Cerebellar nuclear complex (tissue), 1 donor: ENCODE data around the gene FBXW5.

Source experiments
- DNase-seq, 2 experiments: peaks; one replicate each; lab custom pipeline; 2025; lab: John Stamatoyannopoulos, UW

FBXW5 gene

GRCh38 chr9:136907011-136907914 is 37.3 kb downstream of the FBXW5 start:
- no peak for DNase-seq

- no peak for DNase-seq
Observed at GRCh38 chr9:136906266-136906665, 38.3 kb downstream of the FBXW5 start.

DNA sequence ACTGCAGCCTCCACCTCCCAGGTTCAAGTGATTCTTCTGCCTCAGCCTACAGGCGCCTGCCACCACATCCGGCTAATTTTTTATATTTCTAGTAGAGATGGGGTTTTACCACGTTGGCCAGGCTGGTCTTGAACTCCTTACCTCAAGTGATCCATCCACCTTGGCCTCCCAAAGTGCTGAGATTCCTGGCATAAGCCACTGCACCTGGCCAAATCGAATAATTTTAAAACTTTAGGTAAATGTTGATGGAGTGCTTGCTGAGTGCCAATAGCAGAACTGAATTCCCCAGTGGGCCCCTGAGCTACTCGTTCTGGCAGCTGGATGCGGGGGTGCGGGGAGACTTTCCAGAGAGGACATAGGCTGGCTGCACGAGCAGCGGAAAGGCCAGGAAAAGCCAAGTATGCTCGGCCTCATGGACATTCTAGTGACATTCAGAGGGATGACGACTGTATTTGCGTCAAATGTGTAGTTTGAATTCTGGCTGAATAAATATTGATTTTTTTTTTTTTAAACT is 41.4 kb downstream of the FBXW5 start:
- no peak for DNase-seq

DNA sequence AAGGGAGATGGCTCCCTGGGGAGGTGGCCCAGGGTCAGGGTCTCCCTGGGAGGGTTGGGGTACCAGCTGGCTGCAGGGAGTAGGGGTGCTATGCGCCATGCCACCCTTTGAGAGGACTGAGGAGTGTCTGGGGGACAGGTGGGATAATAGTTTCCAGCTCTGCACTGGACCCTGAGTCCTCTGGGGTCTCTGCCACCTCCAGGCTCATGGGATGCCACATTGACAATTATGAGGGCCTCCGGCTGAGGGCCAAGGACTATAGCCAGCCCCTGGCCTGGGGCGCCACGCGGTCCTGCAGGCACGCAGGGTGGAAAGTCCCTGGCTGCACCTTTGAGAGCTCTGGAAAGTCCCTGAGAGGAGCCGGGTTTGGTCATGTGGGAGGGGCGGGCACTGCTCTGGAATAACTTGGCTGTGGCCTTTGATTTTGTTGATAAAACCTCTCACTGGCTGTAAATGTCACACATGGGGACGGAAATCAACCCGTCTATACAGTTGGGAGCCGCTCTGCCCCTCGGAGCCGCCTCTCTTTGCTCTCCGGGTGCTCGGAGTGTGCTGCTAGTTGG is 42.2 kb downstream of the FBXW5 start:
- no peak for DNase-seq

DNA sequence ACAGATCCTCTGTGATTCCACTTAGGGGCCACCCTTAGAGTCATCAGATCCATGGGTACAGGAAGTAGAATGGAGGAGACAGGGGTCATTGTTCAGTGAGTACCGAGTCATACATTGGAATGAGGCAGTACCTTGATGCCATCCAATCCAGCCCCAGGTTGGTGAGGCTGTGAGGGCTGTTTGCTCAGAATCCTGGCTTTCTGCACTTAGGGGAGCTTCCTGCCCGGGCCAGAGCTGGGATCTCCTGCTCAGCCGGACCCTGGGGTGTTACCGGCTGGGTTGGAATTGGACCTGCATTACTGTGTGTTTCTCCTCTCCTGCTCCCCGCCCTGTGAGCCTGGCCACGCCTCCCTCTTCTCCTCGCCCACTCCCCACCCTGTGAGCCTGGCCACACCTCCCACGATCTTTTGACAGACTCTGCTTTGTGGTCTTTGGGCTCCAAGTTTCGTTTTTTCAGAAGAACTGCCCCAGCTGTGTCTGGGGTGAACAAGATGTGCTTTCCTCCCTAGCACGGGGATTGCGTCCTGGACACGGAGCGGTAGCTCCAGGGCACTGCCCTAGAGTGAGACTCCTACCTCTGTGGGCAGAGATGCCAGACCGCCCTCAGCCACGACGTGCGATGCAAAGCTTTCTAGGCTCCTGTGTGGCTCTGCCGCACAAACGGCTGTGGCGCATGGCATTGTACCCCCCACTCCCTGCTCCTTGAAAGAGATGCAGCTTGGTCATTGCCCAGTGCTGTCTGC is 42.9 kb downstream of the FBXW5 start:
- no peak for DNase-seq

DNA sequence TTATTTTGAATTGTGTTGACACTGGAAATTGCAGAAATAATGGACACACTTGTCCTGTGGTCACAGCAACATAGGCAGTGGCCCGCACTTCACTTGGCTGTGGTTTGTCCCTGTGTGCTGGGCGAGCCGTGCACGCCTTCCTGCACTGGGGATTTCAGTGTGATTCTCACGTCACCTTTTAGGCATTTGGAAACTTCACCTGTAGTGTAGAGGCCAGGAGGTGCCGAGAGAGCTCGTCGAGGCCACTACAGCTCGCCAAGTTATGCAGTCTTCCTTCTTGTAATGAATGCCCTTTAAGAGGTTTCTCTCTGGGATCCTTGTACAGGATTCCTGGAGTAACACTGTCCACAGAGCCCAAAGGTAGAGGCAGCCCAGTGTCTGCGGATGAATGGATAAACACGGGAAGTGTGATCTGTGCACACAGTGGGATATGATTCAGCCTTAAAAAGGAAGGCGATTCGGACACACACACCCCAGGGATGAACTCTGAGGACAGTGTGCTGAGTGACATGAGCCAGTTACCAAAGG is 43.5 kb downstream of the FBXW5 start:
- DNase-seq, result no peak

GRCh38 chr9:136900556-136900955 is 44.0 kb downstream of the FBXW5 start:
- DNase-seq, result no peak

- DNase-seq, result no peak
Observed at GRCh38 chr9:136899196-136899595, 45.3 kb downstream of the FBXW5 start.

DNA sequence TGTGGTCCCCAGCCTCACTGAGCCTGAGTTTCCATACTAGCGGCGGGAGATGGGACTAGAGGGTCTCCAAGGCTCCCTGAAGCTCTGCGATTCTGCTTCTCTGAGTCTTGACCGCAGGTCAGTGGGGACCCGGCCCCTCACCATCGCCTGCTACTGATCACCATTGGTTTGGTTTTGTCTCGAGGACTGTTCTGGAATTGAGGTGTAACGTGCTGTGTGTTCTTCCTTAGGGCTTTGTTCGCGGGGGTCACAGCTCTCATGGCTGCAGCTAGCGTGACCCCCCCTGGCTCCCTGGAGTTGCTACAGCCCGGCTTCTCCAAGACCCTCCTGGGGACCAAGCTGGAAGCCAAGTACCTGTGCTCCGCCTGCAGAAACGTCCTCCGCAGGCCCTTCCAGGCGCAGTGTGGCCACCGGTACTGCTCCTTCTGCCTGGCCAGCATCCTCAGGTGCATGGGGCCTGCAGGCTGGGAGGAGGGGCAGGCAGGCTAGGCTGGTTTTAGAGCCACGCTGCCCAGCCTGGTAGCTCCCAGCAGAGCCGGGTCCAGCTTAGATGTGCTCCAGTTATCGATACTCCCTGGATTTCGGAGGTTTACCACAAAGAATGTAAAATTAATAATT is 45.9 kb downstream of the FBXW5 start:
- no peak for DNase-seq

GRCh38 chr9:136896027-136896426 is 48.5 kb downstream of the FBXW5 start:
- DNase-seq, result no peak

- no peak for DNase-seq
Observed at GRCh38 chr9:136890661-136891060, 53.9 kb downstream of the FBXW5 start.
